Measurements from ENCODE around the gene ZDHHC11B. TPM values are rescaled to one million over a fixed set of nuclear protein-coding genes. Genes with fewer than 3 reads are reported as not detected.
"Not testable (repeated sequence)": the region's sequence is repeated elsewhere in the genome, so short reads cannot be mapped to it uniquely, and the experiment has no call there.

The ZDHHC11B gene
- polyA plus RNA-seq, 4 donors: 2.2 to 18.8 (median 9.5) TPM

GRCh38 chr5:756865-757345 lies 27.6 kb downstream of the ZDHHC11B start:
- DNase-seq (peak; percentile 27 to 94), FAIRE-seq (no peak)
- Histone ChIP-seq H3K9me3 (ENCODE audit: control insufficient read depth in 2 of 2, insufficient read depth in 1 of 2, low read depth in 1 of 2, low read length in 1 of 2) (peaks cover 0 to 11% of the 10 kb centered on the region in 2 donors), H3K27me3 (ENCODE audit: control insufficient read depth in 3 of 3, insufficient read depth in 3 of 3, low read length in 3 of 3) (no peaks in the 10 kb centered on the region), H3K4me1 (ENCODE audit: control insufficient read depth in 3 of 3, insufficient read depth in 2 of 3, low read depth in 1 of 3, low read length in 2 of 3) (peaks cover 13 to 45% (median 21%) of the 10 kb centered on the region in 3 donors), H3K36me3 (ENCODE audit: control insufficient read depth in 3 of 3, insufficient read depth in 2 of 3, low read depth in 1 of 3, low read length in 3 of 3) (peaks cover 0 to 31% (median 0%) of the 10 kb centered on the region in 3 donors), H3K27ac (ENCODE audit: low read depth in 1 of 3, low read length in 2 of 3) (peak overlapping the region in 2 of 3 donors; percentile 60 to 90), H3K4me3 (ENCODE audit: low read depth in 1 of 3, low read length in 3 of 3) (no peak overlapping the region)
- WGBS, 3 donors: 24 to 41% (median 35%) methylated on average over 9 to 11 of the region's 11 CpGs

- no peak for FAIRE-seq
- Histone ChIP-seq H3K4me3 (ENCODE audit: low read depth in 1 of 3, low read length in 3 of 3) (no peak overlapping the region), H3K9me3 (ENCODE audit: control insufficient read depth in 2 of 2, insufficient read depth in 1 of 2, low read depth in 1 of 2, low read length in 1 of 2) (peaks cover 0 to 11% of the 10 kb centered on the region in 2 donors), H3K4me1 (ENCODE audit: control insufficient read depth in 3 of 3, insufficient read depth in 2 of 3, low read depth in 1 of 3, low read length in 2 of 3) (peaks cover 13 to 45% (median 21%) of the 10 kb centered on the region in 3 donors), H3K27ac (ENCODE audit: low read depth in 1 of 3, low read length in 2 of 3) (peak overlapping the region in 1 of 3 donors; percentile 60), H3K27me3 (ENCODE audit: control insufficient read depth in 3 of 3, insufficient read depth in 3 of 3, low read length in 3 of 3) (no peaks in the 10 kb centered on the region), H3K36me3 (ENCODE audit: control insufficient read depth in 3 of 3, insufficient read depth in 2 of 3, low read depth in 1 of 3, low read length in 3 of 3) (peaks cover 0 to 24% (median 0%) of the 10 kb centered on the region in 3 donors)
- DNase-seq: peak in 1 of 2 donors; percentile 34
- 86 to 89% (median 86%) methylated on average over 6 to 10 of the region's 10 CpGs for WGBS, 3 donors
Observed at GRCh38 chr5:756171-756570, 28.4 kb downstream of the ZDHHC11B start.

GRCh38 chr5:754143-754632 lies 30.3 kb downstream of the ZDHHC11B start:
- H3K27me3 ChIP-seq (ENCODE audit: control insufficient read depth in 3 of 3, insufficient read depth in 3 of 3, low read length in 3 of 3); H3K27ac ChIP-seq (ENCODE audit: low read depth in 1 of 3, low read length in 2 of 3); H3K36me3 ChIP-seq (ENCODE audit: control insufficient read depth in 3 of 3, insufficient read depth in 2 of 3, low read depth in 1 of 3, low read length in 3 of 3); H3K4me3 ChIP-seq (ENCODE audit: low read depth in 1 of 3, low read length in 3 of 3); FAIRE-seq; H3K9me3 ChIP-seq (ENCODE audit: control insufficient read depth in 2 of 2, insufficient read depth in 1 of 2, low read depth in 1 of 2, low read length in 1 of 2); DNase-seq: not testable (repeated sequence)
- WGBS, 3 donors: 61 to 70% (median 65%) methylated on average over 16 of the region's 16 CpGs
- peaks cover 13 to 31% (median 17%) of the 10 kb centered on the region in 3 donors for H3K4me1 ChIP-seq (ENCODE audit: control insufficient read depth in 3 of 3, insufficient read depth in 2 of 3, low read depth in 1 of 3, low read length in 2 of 3)

- H3K27me3 ChIP-seq (ENCODE audit: control insufficient read depth in 3 of 3, insufficient read depth in 3 of 3, low read length in 3 of 3); H3K36me3 ChIP-seq (ENCODE audit: control insufficient read depth in 3 of 3, insufficient read depth in 2 of 3, low read depth in 1 of 3, low read length in 3 of 3); H3K27ac ChIP-seq (ENCODE audit: low read depth in 1 of 3, low read length in 2 of 3); H3K9me3 ChIP-seq (ENCODE audit: control insufficient read depth in 2 of 2, insufficient read depth in 1 of 2, low read depth in 1 of 2, low read length in 1 of 2); DNase-seq; FAIRE-seq; H3K4me3 ChIP-seq (ENCODE audit: low read depth in 1 of 3, low read length in 3 of 3): not testable (repeated sequence)
- 74 to 83% (median 81%) methylated on average over 11 to 16 of the region's 19 CpGs for WGBS, 3 donors
- peaks cover 12 to 27% (median 15%) of the 10 kb centered on the region in 3 donors for H3K4me1 ChIP-seq (ENCODE audit: control insufficient read depth in 3 of 3, insufficient read depth in 2 of 3, low read depth in 1 of 3, low read length in 2 of 3)
Observed at GRCh38 chr5:753567-754142, 30.9 kb downstream of the ZDHHC11B start.

GRCh38 chr5:752532-753115 lies 31.9 kb downstream of the ZDHHC11B start:
- H3K9me3 ChIP-seq (ENCODE audit: control insufficient read depth in 2 of 2, insufficient read depth in 1 of 2, low read depth in 1 of 2, low read length in 1 of 2); DNase-seq; H3K27ac ChIP-seq (ENCODE audit: low read depth in 1 of 3, low read length in 2 of 3); FAIRE-seq; H3K4me3 ChIP-seq (ENCODE audit: low read depth in 1 of 3, low read length in 3 of 3); H3K36me3 ChIP-seq (ENCODE audit: control insufficient read depth in 3 of 3, insufficient read depth in 2 of 3, low read depth in 1 of 3, low read length in 3 of 3); H3K27me3 ChIP-seq (ENCODE audit: control insufficient read depth in 3 of 3, insufficient read depth in 3 of 3, low read length in 3 of 3): not testable (repeated sequence)
- peaks cover 5 to 16% (median 6%) of the 10 kb centered on the region in 3 donors for H3K4me1 ChIP-seq (ENCODE audit: control insufficient read depth in 3 of 3, insufficient read depth in 2 of 3, low read depth in 1 of 3, low read length in 2 of 3)
- WGBS, 3 donors: 71 to 83% (median 80%) methylated on average over 6 to 18 of the region's 20 CpGs

GRCh38 chr5:751992-752391 lies 32.5 kb downstream of the ZDHHC11B start:
- not testable (repeated sequence) for H3K27ac ChIP-seq (ENCODE audit: low read depth in 1 of 3, low read length in 2 of 3); H3K4me1 ChIP-seq (ENCODE audit: control insufficient read depth in 3 of 3, insufficient read depth in 2 of 3, low read depth in 1 of 3, low read length in 2 of 3); H3K27me3 ChIP-seq (ENCODE audit: control insufficient read depth in 3 of 3, insufficient read depth in 3 of 3, low read length in 3 of 3); H3K36me3 ChIP-seq (ENCODE audit: control insufficient read depth in 3 of 3, insufficient read depth in 2 of 3, low read depth in 1 of 3, low read length in 3 of 3); DNase-seq; FAIRE-seq; H3K9me3 ChIP-seq (ENCODE audit: control insufficient read depth in 2 of 2, insufficient read depth in 1 of 2, low read depth in 1 of 2, low read length in 1 of 2); H3K4me3 ChIP-seq (ENCODE audit: low read depth in 1 of 3, low read length in 3 of 3)
- 87 to 97% (median 93%) methylated on average over 3 to 6 of the region's 8 CpGs for WGBS, 3 donors

- Histone ChIP-seq H3K4me3 (ENCODE audit: low read depth in 1 of 3, low read length in 3 of 3) (no peak overlapping the region), H3K36me3 (ENCODE audit: control insufficient read depth in 3 of 3, insufficient read depth in 2 of 3, low read depth in 1 of 3, low read length in 3 of 3) (no peaks in the 10 kb centered on the region), H3K9me3 (ENCODE audit: control insufficient read depth in 2 of 2, insufficient read depth in 1 of 2, low read depth in 1 of 2, low read length in 1 of 2) (no peaks in the 10 kb centered on the region), H3K27me3 (ENCODE audit: control insufficient read depth in 3 of 3, insufficient read depth in 3 of 3, low read length in 3 of 3) (no peaks in the 10 kb centered on the region), H3K27ac (ENCODE audit: low read depth in 1 of 3, low read length in 2 of 3) (no peak overlapping the region), H3K4me1 (ENCODE audit: control insufficient read depth in 3 of 3, insufficient read depth in 2 of 3, low read depth in 1 of 3, low read length in 2 of 3) (peaks cover 0 to 5% (median under 1%) of the 10 kb centered on the region in 3 donors)
- FAIRE-seq (no peak), DNase-seq (no peak)
- WGBS, 3 donors: 74 to 84% (median 83%) methylated on average over 4 to 12 of the region's 13 CpGs
Observed at GRCh38 chr5:751496-751895, 33.0 kb downstream of the ZDHHC11B start.

- not testable (repeated sequence) for H3K36me3 ChIP-seq (ENCODE audit: control insufficient read depth in 3 of 3, insufficient read depth in 2 of 3, low read depth in 1 of 3, low read length in 3 of 3); H3K4me1 ChIP-seq (ENCODE audit: control insufficient read depth in 3 of 3, insufficient read depth in 2 of 3, low read depth in 1 of 3, low read length in 2 of 3); H3K27me3 ChIP-seq (ENCODE audit: control insufficient read depth in 3 of 3, insufficient read depth in 3 of 3, low read length in 3 of 3); H3K27ac ChIP-seq (ENCODE audit: low read depth in 1 of 3, low read length in 2 of 3); FAIRE-seq; DNase-seq; H3K9me3 ChIP-seq (ENCODE audit: control insufficient read depth in 2 of 2, insufficient read depth in 1 of 2, low read depth in 1 of 2, low read length in 1 of 2); H3K4me3 ChIP-seq (ENCODE audit: low read depth in 1 of 3, low read length in 3 of 3)
- 77 to 91% methylated on average over 13 to 16 of the region's 19 CpGs; no CpG with 5 or more reads in 1 of the 3 donors for WGBS, 3 donors
Observed at GRCh38 chr5:750226-750625, 34.3 kb downstream of the ZDHHC11B start.
